ENCODE measurements around the gene HCN4.
"Not testable (repeated sequence)": the region's sequence is repeated elsewhere in the genome, so short reads cannot be mapped to it uniquely, and the experiment has no call there.

Gene HCN4

DNA sequence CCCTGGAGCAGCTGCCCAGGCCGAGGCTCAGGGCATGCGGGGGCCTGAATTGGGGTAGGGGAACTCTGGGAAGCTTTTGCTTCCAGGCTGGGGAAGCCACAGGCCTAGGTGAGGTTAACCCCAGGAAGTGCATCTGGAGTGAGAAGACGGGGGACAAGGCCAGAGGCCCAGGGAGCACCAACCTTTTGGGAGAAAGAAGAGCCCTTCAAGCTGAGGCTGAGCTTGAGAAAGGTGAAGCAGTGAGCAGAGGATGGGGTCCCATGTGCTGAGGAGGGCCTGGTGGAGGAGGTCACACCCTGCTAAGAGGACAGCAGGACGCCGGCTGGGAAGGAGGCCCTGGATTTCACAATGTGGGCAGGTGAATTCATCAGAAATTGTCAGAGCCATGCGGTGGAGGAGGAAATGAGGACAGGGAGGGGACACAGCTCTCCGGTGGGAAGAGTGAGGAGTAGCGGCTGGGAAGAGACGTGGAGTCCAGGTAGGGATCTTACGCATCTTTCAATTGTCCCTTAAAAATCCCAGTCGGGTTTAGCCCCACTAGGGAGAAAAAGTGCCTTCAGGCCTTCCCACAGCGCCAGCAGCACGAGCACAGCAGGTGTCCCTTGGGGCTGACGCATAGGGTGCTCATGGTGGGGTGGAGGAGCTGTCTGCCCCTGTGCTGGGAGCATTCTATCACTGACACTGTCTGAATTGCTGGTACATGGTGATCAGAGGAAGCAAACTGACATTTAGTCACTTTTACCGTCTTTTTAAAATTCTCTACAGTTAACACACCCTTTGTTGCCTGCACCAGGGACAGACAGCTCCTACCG, 50.9 kb downstream of the HCN4 start:
- TF ChIP-seq, protein P1, sequence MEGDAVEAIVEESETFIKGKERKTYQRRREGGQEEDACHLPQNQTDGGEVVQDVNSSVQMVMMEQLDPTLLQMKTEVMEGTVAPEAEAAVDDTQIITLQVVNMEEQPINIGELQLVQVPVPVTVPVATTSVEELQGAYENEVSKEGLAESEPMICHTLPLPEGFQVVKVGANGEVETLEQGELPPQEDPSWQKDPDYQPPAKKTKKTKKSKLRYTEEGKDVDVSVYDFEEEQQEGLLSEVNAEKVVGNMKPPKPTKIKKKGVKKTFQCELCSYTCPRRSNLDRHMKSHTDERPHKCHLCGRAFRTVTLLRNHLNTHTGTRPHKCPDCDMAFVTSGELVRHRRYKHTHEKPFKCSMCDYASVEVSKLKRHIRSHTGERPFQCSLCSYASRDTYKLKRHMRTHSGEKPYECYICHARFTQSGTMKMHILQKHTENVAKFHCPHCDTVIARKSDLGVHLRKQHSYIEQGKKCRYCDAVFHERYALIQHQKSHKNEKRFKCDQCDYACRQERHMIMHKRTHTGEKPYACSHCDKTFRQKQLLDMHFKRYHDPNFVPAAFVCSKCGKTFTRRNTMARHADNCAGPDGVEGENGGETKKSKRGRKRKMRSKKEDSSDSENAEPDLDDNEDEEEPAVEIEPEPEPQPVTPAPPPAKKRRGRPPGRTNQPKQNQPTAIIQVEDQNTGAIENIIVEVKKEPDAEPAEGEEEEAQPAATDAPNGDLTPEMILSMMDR (conservative IDR thresholded peaks at IDR 0.05; ENCODE audit: low read length), result no peak
- DNase-seq (ENCODE audit: low read depth), result no peak
- no peak overlapping the region for H3K4me3 ChIP-seq (ENCODE audit: low read length)

- TF ChIP-seq, protein P1 (conservative IDR thresholded peaks at IDR 0.05; ENCODE audit: low read length), result no peak
- H3K4me3 ChIP-seq (ENCODE audit: low read length), result no peak overlapping the region
- DNase-seq (ENCODE audit: low read depth), result no peak
Measured at GRCh38 chr15:73313861-73314260, 54.9 kb downstream of the HCN4 start.

DNA sequence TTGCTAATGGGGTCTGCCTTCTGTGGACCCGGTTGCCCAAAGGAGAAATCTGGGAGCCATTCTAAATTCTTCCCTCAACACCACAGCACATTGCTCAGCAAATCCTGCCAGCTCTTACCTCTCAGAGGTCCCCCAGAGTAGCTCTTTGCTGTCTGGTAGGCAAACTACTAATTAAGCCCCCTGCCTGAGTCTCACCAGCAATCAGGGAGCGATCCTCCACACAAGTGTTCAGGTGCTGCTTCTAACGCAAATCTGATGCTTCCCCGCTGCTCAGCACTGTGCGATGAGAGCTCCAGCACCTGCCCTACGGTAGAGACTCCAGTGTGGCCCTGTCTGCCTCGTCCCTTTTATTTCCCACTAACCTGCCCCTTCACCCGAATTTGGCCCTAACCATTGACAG, 60.5 kb downstream of the HCN4 start:
- TF ChIP-seq, protein P1 (conservative IDR thresholded peaks at IDR 0.05; ENCODE audit: low read length), result no peak
- H3K4me3 ChIP-seq (ENCODE audit: low read length), result no peak overlapping the region
- no peak for DNase-seq (ENCODE audit: low read depth)

DNA sequence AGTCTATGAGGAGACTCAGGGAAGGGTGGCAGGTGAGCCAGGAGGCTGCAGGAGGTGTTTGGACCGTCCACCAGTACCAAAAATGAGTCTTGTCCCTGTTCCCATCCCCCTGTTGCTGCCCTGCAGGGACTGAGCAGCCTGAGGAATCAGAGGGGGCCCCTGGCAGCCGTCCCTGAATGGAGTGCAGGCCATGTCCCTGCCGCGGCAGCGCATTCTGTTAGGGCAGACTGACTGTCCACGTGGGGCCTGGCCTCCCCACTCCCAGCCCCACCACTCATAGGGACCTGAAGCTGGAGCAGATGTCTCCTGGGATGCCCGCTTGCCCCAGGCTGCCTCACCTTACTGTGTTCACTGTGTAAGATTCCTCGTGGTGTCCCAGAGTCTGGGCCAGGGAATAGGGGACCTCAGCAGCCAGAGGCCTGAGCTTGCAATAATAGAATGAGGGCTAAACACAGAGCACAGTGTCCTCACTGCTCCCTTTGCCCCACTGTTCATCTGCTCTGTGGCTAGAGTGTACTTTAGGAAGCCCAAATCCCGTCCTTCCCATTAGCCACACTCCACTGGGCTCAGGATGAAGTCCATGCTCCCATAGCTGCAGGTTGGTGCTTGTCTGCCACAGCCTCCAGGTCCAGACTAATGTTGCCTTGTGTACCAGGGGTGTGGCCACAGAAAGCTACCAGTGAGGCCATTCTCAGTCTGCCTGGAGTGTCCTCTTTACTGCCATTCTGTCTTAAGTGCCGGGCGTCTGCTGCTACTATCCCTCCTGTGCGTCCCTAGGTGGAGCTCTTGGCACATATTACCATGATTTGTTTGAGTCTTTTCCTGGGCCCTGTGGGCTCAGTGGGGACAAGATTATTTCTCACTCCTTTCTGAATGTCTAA, 63.2 kb downstream of the HCN4 start:
- peak; percentile 61 for DNase-seq (ENCODE audit: low read depth)
- no peak overlapping the region for H3K4me3 ChIP-seq (ENCODE audit: low read length)
- TF ChIP-seq, protein P1 (conservative IDR thresholded peaks at IDR 0.05; ENCODE audit: low read length), result peak; percentile 55

- no peak for DNase-seq (ENCODE audit: low read depth)
- H3K4me3 ChIP-seq (ENCODE audit: low read length), result no peak overlapping the region
- TF ChIP-seq, protein P1 (conservative IDR thresholded peaks at IDR 0.05; ENCODE audit: low read length), result no peak
Measured at GRCh38 chr15:73303636-73304035, 65.1 kb downstream of the HCN4 start.

DNA sequence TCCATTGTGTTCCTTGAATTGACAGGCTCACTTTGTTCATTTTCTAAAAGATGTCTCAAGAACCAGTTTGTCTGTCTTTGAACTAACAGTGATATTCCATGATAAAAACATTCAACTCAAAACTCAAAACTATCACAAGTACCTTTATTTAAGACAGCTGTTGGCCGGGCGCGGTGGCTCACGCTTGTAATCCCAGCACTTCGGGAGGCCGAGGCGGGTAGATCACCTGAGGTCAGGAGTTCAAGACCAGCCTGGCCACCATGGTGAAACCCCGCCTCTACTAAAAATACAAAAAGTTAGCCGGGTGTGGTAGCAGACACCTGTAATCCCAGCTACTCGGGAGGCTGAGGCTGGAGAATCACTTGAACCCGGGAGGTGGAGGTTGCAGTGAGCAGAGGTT, 68.5 kb downstream of the HCN4 start:
- DNase-seq (ENCODE audit: low read depth); H3K4me3 ChIP-seq (ENCODE audit: low read length): not testable (repeated sequence)

GRCh38 chr15:73298522-73299245, 70.1 kb downstream of the HCN4 start:
- H3K4me3 ChIP-seq (ENCODE audit: low read length), result no peak overlapping the region
- DNase-seq (ENCODE audit: low read depth), result no peak
- TF ChIP-seq, protein P1 (conservative IDR thresholded peaks at IDR 0.05; ENCODE audit: low read length), result no peak

Measured in AG10803 (cell line).